B cell (primary cell): ENCODE measurements around the gene SLC40A1. TPM values are rescaled to one million over a fixed set of nuclear protein-coding genes. Genes with fewer than 3 reads are reported as not detected.

Experiments used
- ATAC-seq: fragments of 200-7000 bp; cut with Tn5 transposase; one replicate; pipeline ENCODE4 v1.10.0; 2021; ENCODE audit warnings: low read depth, mild to moderate bottlenecking, moderate number of reproducible peaks, moderate library complexity
- CTCF ChIA-PET: fragments of 350-600 bp; sonication (Branson Sonifier 250); formaldehyde crosslinking; loops from one replicate; lab custom pipeline; 2021; ENCODE audit warnings: antibody characterized with exemption, inconsistent platforms; lab: Charles Lee
- POLR2A ChIA-PET: fragments of 350-600 bp; sonication (Branson Sonifier 250); formaldehyde crosslinking; loops from one replicate; lab custom pipeline; 2021; ENCODE audit warnings: antibody characterized with exemption; lab: Charles Lee
- DNase-seq: peaks from one replicate; pipeline ENCODE4 v3.0.0; 2013
- H2AFZ ChIP-seq: 2 replicates; pipeline ENCODE4 v1.6.1; 2012; ENCODE audit warnings: mild to moderate bottlenecking, low read depth, low read length; ENCODE audit not compliant: insufficient read depth, poor library complexity, severe bottlenecking
- H3K27ac ChIP-seq, 2 donors: 1 replicate in 1 of 2; 2 replicates in 1 of 2; pipeline ENCODE4 v1.5.1; 2012 to 2013; ENCODE audit warnings: low read length in 2 of 2, mild to moderate bottlenecking in 2 of 2, moderate library complexity in 1 of 2
- H3K27me3 ChIP-seq, 4 experiments: fragments of 200-600 bp in 1 of 4; sonication (generic) in 1 of 4; replicated peaks in 1 of 4; 1 replicate in 2 of 4; 2 replicates in 2 of 4; pipeline versions ENCODE4 v1.6.1 to v1.7.0; 2013 to 2016; ENCODE audit warnings: low read length in 3 of 4, mild to moderate bottlenecking in 2 of 4, mixed read lengths in 1 of 4, moderate library complexity in 1 of 4; ENCODE audit not compliant: insufficient read depth in 4 of 4, control insufficient read depth in 3 of 4; ENCODE audit errors: control extremely low read depth in 1 of 4
- H3K36me3 ChIP-seq, 2 experiments: replicated peaks in 1 of 2; 1 replicate in 1 of 2; 2 replicates in 1 of 2; pipeline versions ENCODE4 v1.6.1 to v1.7.1; 2013; ENCODE audit warnings: low read length in 1 of 2; ENCODE audit not compliant: insufficient read depth in 2 of 2, control insufficient read depth in 1 of 2; ENCODE audit errors: control extremely low read depth in 1 of 2, extremely low read depth in 1 of 2
- H3K4me1 ChIP-seq, 2 donors: fragments of 200-600 bp in 1 of 2; sonication (generic) in 1 of 2; 1 replicate in 1 of 2; 2 replicates in 1 of 2; pipeline versions ENCODE4 v1.5.1 to v1.6.1; 2013 to 2017; ENCODE audit warnings: low read length in 2 of 2; ENCODE audit not compliant: control insufficient read depth in 2 of 2, insufficient read depth in 2 of 2
- H3K4me2 ChIP-seq: replicated peaks from 2 replicates; pipeline ENCODE3; 2012; ENCODE audit warnings: mild to moderate bottlenecking, low read depth, low read length; ENCODE audit not compliant: poor library complexity, severe bottlenecking
- H3K4me3 ChIP-seq, 5 experiments: fragments of 200-600 bp in 1 of 5; sonication (generic) in 1 of 5; 1 replicate in 3 of 5; 2 replicates in 2 of 5; pipeline versions ENCODE4 v1.5.1 to v1.7.0; 2011 to 2016; ENCODE audit warnings: low read length in 4 of 5, mild to moderate bottlenecking in 4 of 5, low read depth in 2 of 5, control low read depth in 1 of 5, moderate library complexity in 1 of 5; ENCODE audit not compliant: insufficient read depth in 1 of 5; ENCODE audit errors: control extremely low read depth in 1 of 5, extremely low read depth in 1 of 5
- H3K79me2 ChIP-seq: fragments of 200-600 bp; sonication (generic); one replicate; pipeline ENCODE4 v1.6.0; 2016; ENCODE audit warnings: low read length; ENCODE audit not compliant: control insufficient read depth, insufficient read depth
- H3K9ac ChIP-seq: fragments of 200-600 bp; sonication (generic); 2 replicates; pipeline ENCODE4 v1.6.1; 2017; ENCODE audit warnings: mild to moderate bottlenecking, low read length, moderate library complexity
- H3K9me3 ChIP-seq, 3 donors: one replicate each; pipeline versions ENCODE4 v1.6.1 to v1.7.1; 2013; ENCODE audit warnings: low read length in 2 of 3; ENCODE audit not compliant: control insufficient read depth in 2 of 3, insufficient read depth in 1 of 3; ENCODE audit errors: control extremely low read depth in 1 of 3
- H4K20me1 ChIP-seq: 2 replicates; pipeline ENCODE4 v1.6.0; 2012; ENCODE audit warnings: mild to moderate bottlenecking, low read length; ENCODE audit not compliant: insufficient read depth, control insufficient read depth, poor library complexity, severe bottlenecking
- H3K27ac Mint-ChIP-seq: one replicate; pipeline ENCODE4 v1.8.0; 2021; ENCODE audit warnings: mixed read lengths
- H3K27me3 Mint-ChIP-seq: one replicate; pipeline ENCODE4 v1.8.0; 2021; ENCODE audit warnings: mixed read lengths
- H3K4me1 Mint-ChIP-seq: one replicate; pipeline ENCODE4 v1.8.0; 2021; ENCODE audit warnings: mixed read lengths
- H3K4me3 Mint-ChIP-seq: one replicate; pipeline ENCODE4 v1.8.0; 2021; ENCODE audit warnings: mixed read lengths
- H3K9me3 Mint-ChIP-seq: one replicate; pipeline ENCODE4 v1.8.0; 2022; ENCODE audit warnings: mixed read lengths; ENCODE audit not compliant: insufficient read depth
- CTCF ChIP-seq: fragments of 200-600 bp; IDR thresholded peaks from one replicate; pipeline ENCODE4 v1.8.0; 2022; ENCODE audit warnings: antibody characterized with exemption, mild to moderate bottlenecking
- EZH2 ChIP-seq: IDR thresholded peaks from 2 replicates; pipeline ENCODE4 v1.6.1; 2012; ENCODE audit warnings: borderline replicate concordance, low read depth, mild to moderate bottlenecking, moderate library complexity, low read length; ENCODE audit not compliant: insufficient read depth, poor library complexity, severe bottlenecking
- WGBS: methylation state at CpG from one replicate; pipeline ENCODE4 v1.1.5; 2013; ENCODE audit warnings: missing lambda C conversion rate; ENCODE audit not compliant: insufficient coverage; 5-methylcytosine and 5-hydroxymethylcytosine counted together
- intact Hi-C: fragments of 100-400 bp; cut with micrococcal nuclease; formaldehyde crosslinking; loops from one replicate; pipeline ENCODE4 v1.10.0; 2022
- polyA plus RNA-seq: library from polyadenylated mRNA; depleted of rRNA; stranded (reverse); fragments of >200 nt; gene quantifications from 2 replicates; pipeline ENCODE4 v1.2.3, GENCODE V29; 2012
- total RNA-seq, 2 donors: library from RNA; stranded (reverse); fragments of 120-200 nt in 1 of 2; gene quantifications; 1 replicate in 1 of 2; 2 replicates in 1 of 2; pipeline versions ENCODE4 v1.2.3 to v1.2.4, GENCODE V29; 2013 to 2022

SLC40A1 gene
- total and polyA plus RNA-seq, 2 donors (not counting 1 experiment from before 2014, with no cell fraction given), result 0.07 to 0.39 TPM

- Histone ChIP-seq H3K9me3 (no peaks in the 10 kb centered on the region), H2AFZ (no peak overlapping the region), H3K27me3 (peaks cover 0 to 4% (median 0%) of the 10 kb centered on the region in 4 experiments), H3K36me3 (no peaks in the 10 kb centered on the region), H3K4me3 (no peak overlapping the region), H4K20me1 (no peaks in the 10 kb centered on the region), H3K27ac (no peak overlapping the region), H3K9ac (no peak overlapping the region), H3K4me2 (no peak overlapping the region), H3K79me2 (no peaks in the 10 kb centered on the region), H3K4me1 (no peaks in the 10 kb centered on the region)
- WGBS, result no CpG with 5 or more reads among the region's 2 CpGs
- no peak for ATAC-seq
- H3K4me1 Mint-ChIP-seq, result peaks cover 2% of the 10 kb centered on the region
- H3K9me3 Mint-ChIP-seq, result no peaks in the 10 kb centered on the region
- no peak for TF ChIP-seq EZH2
- TF ChIP-seq CTCF, result no peak
- no peak overlapping the region for H3K27ac Mint-ChIP-seq
- no peak for DNase-seq
- POLR2A ChIA-PET, result no interaction called here
- H3K4me3 Mint-ChIP-seq, result no peak overlapping the region
- CTCF ChIA-PET, result no interaction called here
- H3K27me3 Mint-ChIP-seq, result peaks cover 4% of the 10 kb centered on the region
- intact Hi-C loops, result no loop called here
Measured at GRCh38 chr2:189613650-189614420, 33.2 kb upstream of the SLC40A1 start.

- Histone ChIP-seq H3K27ac (no peak overlapping the region), H3K9me3 (no peaks in the 10 kb centered on the region), H3K4me1 (no peaks in the 10 kb centered on the region), H3K4me2 (no peak overlapping the region), H4K20me1 (no peaks in the 10 kb centered on the region), H2AFZ (no peak overlapping the region), H3K9ac (no peak overlapping the region), H3K79me2 (no peaks in the 10 kb centered on the region), H3K36me3 (no peaks in the 10 kb centered on the region), H3K27me3 (peaks cover 0 to 4% (median 0%) of the 10 kb centered on the region in 4 experiments), H3K4me3 (no peak overlapping the region)
- no peak overlapping the region for H3K27ac Mint-ChIP-seq
- CTCF ChIA-PET, result no interaction called here
- H3K4me1 Mint-ChIP-seq, result peaks cover 2% of the 10 kb centered on the region
- POLR2A ChIA-PET, result no interaction called here
- DNase-seq (no peak), ATAC-seq (no peak)
- no peaks in the 10 kb centered on the region for H3K9me3 Mint-ChIP-seq
- intact Hi-C loops, result no loop called here
- peaks cover 7% of the 10 kb centered on the region for H3K27me3 Mint-ChIP-seq
- no peak overlapping the region for H3K4me3 Mint-ChIP-seq
- TF ChIP-seq EZH2 (no peak), CTCF (no peak)
- WGBS, result no CpG with 5 or more reads among the region's 6 CpGs
Measured at GRCh38 chr2:189613077-189613636, 32.6 kb upstream of the SLC40A1 start.
